Femur (tissue), 1 donor: ENCODE data around the gene EIF4G1.

Source experiments
- DNase-seq: peaks from one replicate; pipeline ENCODE4 v3.0.0-alpha.2; 2017

Gene EIF4G1

GRCh38 chr3:184308744-184309143, 5.7 kb upstream of the EIF4G1 start:
- no peak for DNase-seq

- DNase-seq, result no peak
Measured at GRCh38 chr3:184311633-184312032, 2.8 kb upstream of the EIF4G1 start.

- peak; percentile 90 for DNase-seq
Measured at GRCh38 chr3:184314700-184315542, 515 bp downstream of the EIF4G1 start.

GRCh38 chr3:184315543-184315867, 1.1 kb downstream of the EIF4G1 start:
- DNase-seq, result no peak

- DNase-seq, result no peak
Measured at GRCh38 chr3:184315871-184316661, 1.7 kb downstream of the EIF4G1 start.

GRCh38 chr3:184316792-184317191, 2.4 kb downstream of the EIF4G1 start:
- DNase-seq, result no peak

- no peak for DNase-seq
Measured at GRCh38 chr3:184317201-184317600, 2.8 kb downstream of the EIF4G1 start.

- peak; percentile 94 for DNase-seq
Measured at GRCh38 chr3:184320104-184320445, 5.7 kb downstream of the EIF4G1 start.

GRCh38 chr3:184321666-184322065, 7.3 kb downstream of the EIF4G1 start:
- no peak for DNase-seq

GRCh38 chr3:184322731-184323487, 8.5 kb downstream of the EIF4G1 start:
- no peak for DNase-seq

- no peak for DNase-seq
Measured at GRCh38 chr3:184323696-184324095, 9.3 kb downstream of the EIF4G1 start.

- no peak for DNase-seq
Measured at GRCh38 chr3:184325269-184325668, 10.9 kb downstream of the EIF4G1 start.

- DNase-seq, result no peak
Measured at GRCh38 chr3:184325715-184326369, 11.4 kb downstream of the EIF4G1 start.

- no peak for DNase-seq
Measured at GRCh38 chr3:184327171-184327570, 12.8 kb downstream of the EIF4G1 start.

GRCh38 chr3:184328516-184328915, 14.1 kb downstream of the EIF4G1 start:
- no peak for DNase-seq

- DNase-seq, result peak; percentile 20
Measured at GRCh38 chr3:184332370-184333090, 18.1 kb downstream of the EIF4G1 start.

- no peak for DNase-seq
Measured at GRCh38 chr3:184333190-184333589, 18.8 kb downstream of the EIF4G1 start.

- no peak for DNase-seq
Measured at GRCh38 chr3:184333700-184334099, 19.3 kb downstream of the EIF4G1 start.

- peak; percentile 34 for DNase-seq
Measured at GRCh38 chr3:184334470-184335158, 20.2 kb downstream of the EIF4G1 start.

GRCh38 chr3:184335291-184335660, 20.9 kb downstream of the EIF4G1 start:
- DNase-seq, result no peak

GRCh38 chr3:184335661-184336546, 21.5 kb downstream of the EIF4G1 start:
- peak; percentile 93 for DNase-seq
